Naive thymus-derived CD4-positive, alpha-beta T cell (primary cell): ENCODE measurements around the gene FBN3. TPM values are rescaled to one million over a fixed set of nuclear protein-coding genes. Genes with fewer than 3 reads are reported as not detected.
A peak's percentile ranks its signal among the peaks of the same experiment; 100 is the strongest.

ENCODE experiments used
- ATAC-seq: fragments of 150-1000 bp; cut with Tn5 transposase; 2 replicates; pipeline ENCODE4 v1.10.0; 2021; ENCODE audit warnings: mild to moderate bottlenecking, moderate library complexity
- CTCF ChIA-PET: fragments of 350-600 bp; sonication (Branson Sonifier 250); formaldehyde crosslinking; loops from one replicate; lab custom pipeline; 2021; ENCODE audit warnings: antibody characterized with exemption; lab: Charles Lee
- POLR2A ChIA-PET: fragments of 350-600 bp; sonication (Branson Sonifier 250); formaldehyde crosslinking; loops from one replicate; lab custom pipeline; 2021; ENCODE audit warnings: antibody characterized with exemption, inconsistent platforms; lab: Charles Lee
- DNase-seq, 9 donors: peaks; one replicate each; pipeline versions ENCODE4 v3.0.0 to v3.0.0-alpha.2; 2020 to 2022; ENCODE audit warnings: mixed read lengths in 1 of 9
- H3K27ac ChIP-seq: one replicate; pipeline ENCODE4 v1.7.0; 2013; ENCODE audit warnings: mild to moderate bottlenecking, low read depth, low read length, moderate library complexity
- H3K27me3 ChIP-seq, 2 donors: one replicate each; pipeline ENCODE4 v1.7.0; 2013; ENCODE audit warnings: low read length in 2 of 2, mild to moderate bottlenecking in 2 of 2, moderate library complexity in 2 of 2; ENCODE audit not compliant: control insufficient read depth in 2 of 2, insufficient read depth in 2 of 2
- H3K36me3 ChIP-seq, 3 experiments: 1 replicate in 2 of 3; 2 replicates in 1 of 3; pipeline ENCODE4 v1.7.0; 2013; ENCODE audit warnings: low read length in 3 of 3, mild to moderate bottlenecking in 3 of 3, moderate library complexity in 1 of 3; ENCODE audit not compliant: insufficient read depth in 3 of 3, control insufficient read depth in 2 of 3
- H3K4me1 ChIP-seq, 2 donors: one replicate each; pipeline ENCODE4 v1.7.0; 2013; ENCODE audit warnings: low read length in 2 of 2, mild to moderate bottlenecking in 2 of 2, moderate library complexity in 1 of 2; ENCODE audit not compliant: control insufficient read depth in 2 of 2, insufficient read depth in 2 of 2
- H3K4me3 ChIP-seq: 2 replicates; pipeline ENCODE4 v1.7.0; 2013; ENCODE audit warnings: mild to moderate bottlenecking, low read length
- H3K9me3 ChIP-seq, 3 experiments: 1 replicate in 2 of 3; 2 replicates in 1 of 3; pipeline ENCODE4 v1.7.0; 2013; ENCODE audit warnings: low read length in 3 of 3; ENCODE audit not compliant: control insufficient read depth in 2 of 3
- H3K27ac Mint-ChIP-seq, 9 donors: one replicate each; pipeline ENCODE4 v1.8.0; 2020 to 2022; ENCODE audit warnings: mixed read lengths in 9 of 9, mild to moderate bottlenecking in 8 of 9, moderate library complexity in 5 of 9, inconsistent platforms in 2 of 9
- H3K27me3 Mint-ChIP-seq, 5 donors: one replicate each; pipeline ENCODE4 v1.8.0; 2021 to 2022; ENCODE audit warnings: mixed read lengths in 5 of 5, mild to moderate bottlenecking in 1 of 5
- H3K36me3 Mint-ChIP-seq, 5 donors: one replicate each; pipeline ENCODE4 v1.8.0; 2020 to 2022; ENCODE audit warnings: mixed read lengths in 5 of 5, mild to moderate bottlenecking in 3 of 5, inconsistent platforms in 1 of 5
- H3K4me1 Mint-ChIP-seq, 7 donors: one replicate each; pipeline ENCODE4 v1.8.0; 2020 to 2022; ENCODE audit warnings: mixed read lengths in 7 of 7, mild to moderate bottlenecking in 3 of 7, inconsistent platforms in 1 of 7
- H3K4me3 Mint-ChIP-seq, 10 donors: one replicate each; pipeline ENCODE4 v1.8.0; 2020 to 2022; ENCODE audit warnings: mild to moderate bottlenecking in 10 of 10, mixed read lengths in 10 of 10, moderate library complexity in 6 of 10, inconsistent platforms in 2 of 10
- H3K9me3 Mint-ChIP-seq, 11 donors: one replicate each; pipeline ENCODE4 v1.8.0; 2020 to 2022; ENCODE audit warnings: mixed read lengths in 11 of 11, mild to moderate bottlenecking in 4 of 11, inconsistent platforms in 1 of 11, moderate library complexity in 1 of 11
- intact Hi-C, 2 donors: fragments of 100-400 bp; cut with micrococcal nuclease; formaldehyde crosslinking; loops; one replicate each; pipeline ENCODE4 v1.15.1; 2023
- polyA plus RNA-seq, 2 donors: library from polyadenylated mRNA; unstranded; fragments of 300-500 nt; fragmentation: Illumina TruSeq; gene quantifications; one replicate each; pipeline ENCODE4 v1.2.3, GENCODE V29; 2021
- total RNA-seq, 6 experiments: library from RNA in 5 of 6; stranded (reverse) in 5 of 6; gene quantifications; 1 replicate in 5 of 6; 2 replicates in 1 of 6; pipeline ENCODE4 v1.2.3 and lab custom pipeline; 2021 to 2026

The FBN3 gene
- total and polyA plus RNA-seq, 7 experiments from 2014 or later: not detected

DNA sequence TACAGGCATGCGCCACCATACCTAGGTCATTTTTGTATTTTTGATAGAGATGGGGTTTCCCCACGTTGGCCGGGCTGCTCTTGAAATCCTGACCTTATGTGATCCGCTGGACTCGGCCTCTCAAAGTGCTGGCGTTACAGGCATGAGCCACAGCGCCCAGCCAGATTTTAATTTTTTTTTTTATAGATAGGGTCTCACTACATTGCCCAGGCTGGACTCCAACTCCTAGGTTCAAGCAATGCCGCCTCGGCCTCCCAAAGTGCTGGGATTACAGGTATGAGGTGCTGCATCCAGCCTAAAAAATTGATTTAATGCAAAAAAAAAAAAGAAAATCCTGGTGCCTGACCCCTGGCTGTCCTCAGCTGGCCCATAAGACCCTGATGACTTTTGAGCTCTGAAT, 34.9 kb upstream of the FBN3 start:
- Histone ChIP-seq H3K36me3 (no peaks in the 10 kb centered on the region), H3K27me3 (no peaks in the 10 kb centered on the region), H3K27ac (no peak overlapping the region), H3K4me1 (peaks cover 6 to 14% of the 10 kb centered on the region in 2 donors), H3K4me3 (no peak overlapping the region), H3K9me3 (no peaks in the 10 kb centered on the region)
- Mint-ChIP-seq H3K9me3 (no peaks in the 10 kb centered on the region), H3K4me3 (no peak overlapping the region), H3K36me3 (no peaks in the 10 kb centered on the region), H3K4me1 (peaks cover 7 to 18% (median 10%) of the 10 kb centered on the region in 7 donors), H3K27me3 (no peaks in the 10 kb centered on the region), H3K27ac (no peak overlapping the region)
- ChIA-PET CTCF (interaction anchor here (1.6 kb wide), 1 partner anchor 11 kb away, joined by 8 read pairs; no protein-coding TSS in a partner anchor), POLR2A (interaction anchor here (1.0 kb wide), 1 partner anchor 11 kb away, joined by 4 read pairs; no protein-coding TSS in a partner anchor)
- ATAC-seq: no peak
- intact Hi-C loops: no loop called here
- DNase-seq: no peak

DNA sequence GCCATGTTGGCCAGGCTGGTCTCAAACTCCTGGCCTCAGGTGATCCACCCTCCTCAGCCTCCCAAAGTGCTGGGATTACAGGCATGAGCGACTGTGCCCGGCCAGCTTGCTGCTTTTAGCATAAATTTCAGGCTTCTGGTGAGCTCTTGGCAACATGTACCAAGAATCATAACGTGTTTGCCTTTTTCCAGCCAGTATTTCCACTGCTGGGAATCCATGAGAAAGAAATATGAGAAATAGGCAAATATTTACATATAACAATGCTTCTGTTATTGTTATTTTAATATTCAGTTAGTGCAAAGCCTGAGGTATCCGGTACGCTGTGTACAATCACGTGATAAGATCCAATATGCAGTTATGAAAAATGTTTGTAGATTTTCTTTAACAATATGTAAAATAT, 30.6 kb upstream of the FBN3 start:
- DNase-seq (no peak), ATAC-seq (no peak)
- H3K9me3 Mint-ChIP-seq: no peaks in the 10 kb centered on the region
- CTCF ChIA-PET: no interaction called here
- POLR2A ChIA-PET: interaction anchor here (0.7 to 2.2 kb wide), 2 partner anchors 15 to 22 kb away, joined by 3 to 7 read pairs; no protein-coding TSS in a partner anchor
- no peak overlapping the region for H3K4me3 ChIP-seq
- H3K27me3 ChIP-seq: no peaks in the 10 kb centered on the region
- H3K36me3 ChIP-seq: no peaks in the 10 kb centered on the region
- no peaks in the 10 kb centered on the region for H3K27me3 Mint-ChIP-seq
- no peak overlapping the region for H3K4me3 Mint-ChIP-seq
- intact Hi-C loops: loop anchor here (2.0 kb wide), 1 partner anchor 15 kb away; no protein-coding TSS in a partner anchor
- no peak overlapping the region for H3K27ac ChIP-seq
- H3K36me3 Mint-ChIP-seq: no peaks in the 10 kb centered on the region
- H3K9me3 ChIP-seq: no peaks in the 10 kb centered on the region
- no peak overlapping the region for H3K27ac Mint-ChIP-seq
- peaks cover 0 to 15% (median 10%) of the 10 kb centered on the region in 7 donors for H3K4me1 Mint-ChIP-seq
- H3K4me1 ChIP-seq: peaks cover 6 to 14% of the 10 kb centered on the region in 2 donors

DNA sequence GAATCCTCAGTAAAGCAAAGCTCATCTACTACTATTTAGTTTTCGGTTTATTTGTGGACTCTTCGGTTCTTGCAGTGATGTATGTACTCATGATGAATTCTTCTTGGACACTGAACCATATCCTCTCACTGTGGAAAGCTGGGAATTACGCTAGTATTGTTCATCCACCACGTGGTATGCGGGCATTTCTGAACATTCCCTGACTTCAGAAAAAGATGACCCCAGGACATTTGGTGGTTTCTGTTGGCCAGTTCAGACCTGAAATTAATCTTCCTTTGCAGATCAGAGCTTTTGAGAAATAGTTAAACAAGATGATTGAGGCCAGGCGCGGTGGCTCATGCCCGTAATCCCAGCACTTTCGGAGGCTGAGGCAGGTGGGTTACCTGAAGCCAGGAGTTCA, 25.3 kb upstream of the FBN3 start:
- no peak for ATAC-seq
- CTCF ChIA-PET: interaction anchor here (0.6 kb wide), 1 partner anchor 217 kb away, joined by 3 read pairs; no protein-coding TSS in a partner anchor
- no peak overlapping the region for H3K4me3 Mint-ChIP-seq

DNA sequence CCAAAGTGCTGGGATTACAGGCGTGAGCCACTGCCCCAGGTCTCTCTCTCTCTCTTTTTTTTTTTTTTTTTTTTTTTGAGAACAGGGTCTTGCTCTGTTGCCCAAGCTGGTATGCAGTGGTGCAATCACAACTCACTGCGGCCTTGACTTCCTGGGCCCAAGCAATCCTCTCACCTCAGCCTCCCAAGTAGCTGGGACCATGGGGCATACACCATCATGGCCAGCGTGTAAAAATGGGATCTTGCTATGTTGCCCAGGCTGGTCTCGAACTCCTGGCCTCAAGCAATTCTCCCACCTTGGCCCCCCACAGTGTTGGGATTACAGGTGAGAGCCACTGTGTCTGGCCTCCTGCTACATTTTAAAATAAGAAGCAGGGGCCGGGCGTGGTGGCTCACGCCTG, 19.1 kb upstream of the FBN3 start:
- ATAC-seq (no peak), DNase-seq (no peak)
- no peaks in the 10 kb centered on the region for H3K27me3 ChIP-seq
- no peak overlapping the region for H3K27ac Mint-ChIP-seq
- H3K4me1 ChIP-seq: no peaks in the 10 kb centered on the region
- no peak overlapping the region for H3K27ac ChIP-seq
- no peaks in the 10 kb centered on the region for H3K36me3 Mint-ChIP-seq
- H3K4me3 Mint-ChIP-seq: no peak overlapping the region
- POLR2A ChIA-PET: no interaction called here
- H3K4me3 ChIP-seq: no peak overlapping the region
- peaks cover 0 to 4% (median 0%) of the 10 kb centered on the region in 7 donors for H3K4me1 Mint-ChIP-seq
- no peaks in the 10 kb centered on the region for H3K9me3 ChIP-seq
- CTCF ChIA-PET: no interaction called here
- intact Hi-C loops: no loop called here
- no peaks in the 10 kb centered on the region for H3K36me3 ChIP-seq
- H3K27me3 Mint-ChIP-seq: no peaks in the 10 kb centered on the region
- no peaks in the 10 kb centered on the region for H3K9me3 Mint-ChIP-seq

More for the DNA sequence above, 25.3 kb upstream of the FBN3 start:
- no peaks in the 10 kb centered on the region for H3K36me3 Mint-ChIP-seq
- no peaks in the 10 kb centered on the region for H3K4me1 Mint-ChIP-seq
- H3K4me3 ChIP-seq: no peak overlapping the region
- H3K4me1 ChIP-seq: no peaks in the 10 kb centered on the region
- no peaks in the 10 kb centered on the region for H3K27me3 Mint-ChIP-seq
- H3K36me3 ChIP-seq: no peaks in the 10 kb centered on the region
- H3K27me3 ChIP-seq: no peaks in the 10 kb centered on the region
- no peak overlapping the region for H3K27ac ChIP-seq
- POLR2A ChIA-PET: interaction anchor here (1.4 kb wide), 1 partner anchor 35 kb away, joined by 4 read pairs; no protein-coding TSS in a partner anchor
- no peaks in the 10 kb centered on the region for H3K9me3 ChIP-seq
- intact Hi-C loops: no loop called here
- no peaks in the 10 kb centered on the region for H3K9me3 Mint-ChIP-seq
- no peak for DNase-seq
- H3K27ac Mint-ChIP-seq: no peak overlapping the region

DNA sequence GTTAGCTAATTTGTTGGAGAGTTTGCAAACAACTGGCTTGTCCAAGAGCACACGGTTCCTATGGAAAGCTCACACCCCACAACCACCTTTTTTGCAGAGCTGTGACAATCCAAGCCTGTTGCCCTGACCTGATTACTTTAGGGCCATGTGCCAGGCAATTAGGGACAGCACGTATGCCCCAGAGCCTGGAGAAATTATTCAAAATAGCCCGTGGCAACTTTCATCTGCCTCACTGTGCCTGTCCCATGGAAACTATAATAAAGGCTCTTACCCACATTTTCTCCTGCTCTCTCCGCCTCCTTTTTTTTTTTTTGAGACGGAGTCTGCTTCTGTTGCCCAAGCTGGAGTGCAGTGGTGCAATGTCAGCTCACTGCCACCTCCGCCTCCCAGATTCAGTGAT, 18.6 kb upstream of the FBN3 start:
- ATAC-seq (no peak), DNase-seq (no peak)
- POLR2A ChIA-PET: no interaction called here
- no peak overlapping the region for H3K27ac Mint-ChIP-seq
- intact Hi-C loops: no loop called here
- Histone ChIP-seq H3K4me1 (no peaks in the 10 kb centered on the region), H3K9me3 (no peaks in the 10 kb centered on the region), H3K27ac (no peak overlapping the region), H3K4me3 (no peak overlapping the region), H3K27me3 (no peaks in the 10 kb centered on the region), H3K36me3 (no peaks in the 10 kb centered on the region)
- no peaks in the 10 kb centered on the region for H3K9me3 Mint-ChIP-seq
- H3K27me3 Mint-ChIP-seq: no peaks in the 10 kb centered on the region
- CTCF ChIA-PET: no interaction called here
- peaks cover 0 to 4% (median 0%) of the 10 kb centered on the region in 7 donors for H3K4me1 Mint-ChIP-seq
- no peak overlapping the region for H3K4me3 Mint-ChIP-seq
- no peaks in the 10 kb centered on the region for H3K36me3 Mint-ChIP-seq

DNA sequence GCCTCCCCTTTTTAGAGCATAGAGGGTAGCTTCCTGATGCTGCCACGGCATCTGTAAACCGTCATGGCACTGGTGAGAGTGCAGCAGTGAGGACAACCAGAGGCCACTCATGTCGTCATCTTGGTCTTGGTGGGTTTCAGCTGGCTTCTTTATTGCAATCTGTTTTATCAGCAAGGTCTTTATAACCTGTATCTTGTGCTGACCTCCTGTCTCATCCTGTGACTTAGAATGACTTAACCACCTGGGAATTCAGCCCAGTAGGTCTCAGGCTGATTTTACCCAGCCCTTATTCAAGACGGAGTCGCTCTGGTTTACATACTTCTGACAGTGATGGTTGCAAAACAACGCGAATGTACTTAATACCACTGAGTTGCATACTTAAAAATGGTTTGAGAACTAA, 14.4 kb upstream of the FBN3 start:
- no peak overlapping the region for H3K27ac Mint-ChIP-seq
- intact Hi-C loops: no loop called here
- Histone ChIP-seq H3K27me3 (no peaks in the 10 kb centered on the region), H3K4me1 (no peaks in the 10 kb centered on the region), H3K4me3 (no peak overlapping the region), H3K27ac (no peak overlapping the region), H3K36me3 (no peaks in the 10 kb centered on the region), H3K9me3 (no peaks in the 10 kb centered on the region)
- no peak for ATAC-seq
- H3K4me3 Mint-ChIP-seq: no peak overlapping the region
- H3K27me3 Mint-ChIP-seq: no peaks in the 10 kb centered on the region
- no peaks in the 10 kb centered on the region for H3K36me3 Mint-ChIP-seq
- H3K9me3 Mint-ChIP-seq: peaks cover 0 to 3% (median 0%) of the 10 kb centered on the region in 11 donors
- CTCF ChIA-PET: no interaction called here
- peaks cover 0 to 9% (median 0%) of the 10 kb centered on the region in 7 donors for H3K4me1 Mint-ChIP-seq
- DNase-seq: no peak
- POLR2A ChIA-PET: no interaction called here

DNA sequence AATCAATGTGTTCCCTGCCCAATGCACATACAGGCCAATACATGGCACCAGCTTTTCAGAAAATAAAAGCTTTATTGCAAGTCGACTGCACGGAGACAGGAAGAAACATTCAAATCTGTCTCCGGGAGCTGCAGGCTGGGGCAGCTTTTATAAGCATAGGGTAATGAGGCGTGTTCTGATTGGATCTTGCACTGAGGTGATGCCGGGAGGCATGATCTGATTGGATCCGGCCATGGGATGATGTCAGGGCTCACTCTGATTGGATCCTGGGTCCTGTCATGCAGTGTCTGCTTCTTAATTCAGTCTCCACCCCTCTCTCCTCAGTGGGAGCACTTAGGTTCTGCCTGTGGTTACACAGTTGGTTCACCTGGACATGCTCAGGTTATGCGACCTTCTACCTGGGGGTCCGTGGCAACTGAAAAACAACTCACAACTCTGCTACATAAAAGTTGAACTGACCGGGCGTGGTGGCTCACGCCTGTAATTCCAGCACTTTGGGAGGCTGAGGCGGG, 11.8 kb upstream of the FBN3 start:
- no peak overlapping the region for H3K4me3 Mint-ChIP-seq
- POLR2A ChIA-PET: no interaction called here
- H3K27me3 Mint-ChIP-seq: peaks cover 1 to 11% (median 7%) of the 10 kb centered on the region in 5 donors

More for the DNA sequence above, 11.8 kb upstream of the FBN3 start:
- H3K27ac ChIP-seq: no peak overlapping the region
- Mint-ChIP-seq H3K9me3 (peaks cover 0 to 3% (median 0%) of the 10 kb centered on the region in 11 donors), H3K27ac (peak overlapping the region in 1 of 9 donors; percentile 28), H3K4me1 (peaks cover 0 to 12% (median 4%) of the 10 kb centered on the region in 7 donors), H3K36me3 (no peaks in the 10 kb centered on the region)
- intact Hi-C loops: no loop called here
- no peaks in the 10 kb centered on the region for H3K36me3 ChIP-seq
- H3K4me1 ChIP-seq: no peaks in the 10 kb centered on the region
- ATAC-seq: no peak
- no peaks in the 10 kb centered on the region for H3K27me3 ChIP-seq
- no peaks in the 10 kb centered on the region for H3K9me3 ChIP-seq
- H3K4me3 ChIP-seq: no peak overlapping the region
- DNase-seq: no peak
- CTCF ChIA-PET: interaction anchor here (1.1 kb wide), 1 partner anchor 91 kb away, joined by 4 read pairs; no protein-coding TSS in a partner anchor
